GM12878 (cell line): ENCODE measurements around the gene RASAL2. TPM values are rescaled to one million over a fixed set of nuclear protein-coding genes. Genes with fewer than 3 reads are reported as not detected.

Experiments used
- ATAC-seq: fragments of 200-7000 bp; cut with Tn5 transposase; 3 replicates; pipeline ENCODE4 v1.9.1; 2020; ENCODE audit warnings: mild to moderate bottlenecking, moderate library complexity
- BruUV-seq: library from RNA; stranded (reverse); fragments of 400-500 nt; replicated peaks from 2 replicates; lab custom pipeline; 2021; lab: Mats Ljungman, UMichigan
- CTCF ChIA-PET: fragments of 300-600 bp; sonication (Branson Sonifier 250); formaldehyde crosslinking; extraction: SDS; loops from one replicate; lab custom pipeline; 2021; ENCODE audit warnings: inconsistent platforms; lab: Yijun Ruan, JAX
- POLR2A ChIA-PET: fragments of 350-600 bp; formaldehyde crosslinking; extraction: SDS; loops from one replicate; lab custom pipeline; 2021; ENCODE audit warnings: inconsistent platforms; lab: Charles Lee
- RAD21 ChIA-PET: fragments of 300-600 bp; sonication (Branson Sonifier 250); formaldehyde crosslinking; loops from one replicate; lab custom pipeline; 2023; ENCODE audit warnings: antibody characterized with exemption; ENCODE audit not compliant: unreplicated experiment; lab: Charles Lee
- SMC1A ChIA-PET: fragments of 300-600 bp; sonication (Branson Sonifier 250); formaldehyde crosslinking; loops from one replicate; lab custom pipeline; 2023; ENCODE audit not compliant: unreplicated experiment, uncharacterized antibody; lab: Charles Lee
- DNase-seq: peaks from one replicate; pipeline ENCODE4 v3.0.0-alpha.2; 2011; ENCODE audit warnings: low read depth, low spot score
- FAIRE-seq: peaks from 3 replicates; lab custom pipeline; 2011; peaks lifted over from hg19 to GRCh38; lab: Jason Lieb, UNC
- H2AFZ ChIP-seq: 2 replicates; pipeline ENCODE4 v1.6.0; 2011; ENCODE audit warnings: low read depth, low read length, control low read depth; ENCODE audit not compliant: control insufficient read depth
- H3K27ac ChIP-seq: 2 replicates; pipeline ENCODE4 v1.5.1; 2011; ENCODE audit warnings: control low read depth; ENCODE audit not compliant: control insufficient read depth, insufficient read depth
- H3K27me3 ChIP-seq, 2 experiments: replicated peaks in 1 of 2; 2 replicates each; pipeline versions ENCODE4 v1.6.0 to v1.6.1; 2011; ENCODE audit warnings: low read length in 1 of 2; ENCODE audit not compliant: control insufficient read depth in 2 of 2, insufficient read depth in 2 of 2
- H3K36me3 ChIP-seq, 2 experiments: 2 replicates each; pipeline ENCODE4 v1.5.1; 2011; ENCODE audit warnings: low read length in 1 of 2; ENCODE audit not compliant: control insufficient read depth in 2 of 2, insufficient read depth in 2 of 2
- H3K4me1 ChIP-seq: 2 replicates; pipeline ENCODE4 v1.6.1; 2011; ENCODE audit warnings: mild to moderate bottlenecking, low read length, moderate library complexity, mixed read lengths; ENCODE audit not compliant: control insufficient read depth, insufficient read depth
- H3K4me2 ChIP-seq: 2 replicates; pipeline ENCODE4 v1.6.0; 2011; ENCODE audit warnings: control low read depth; ENCODE audit not compliant: control insufficient read depth, insufficient read depth
- H3K4me3 ChIP-seq: fragments of 200-600 bp; sonication (generic); 2 replicates; pipeline ENCODE4 v1.5.1; 2016
- H3K79me2 ChIP-seq: 2 replicates; pipeline ENCODE4 v1.6.0; 2011; ENCODE audit warnings: low read length; ENCODE audit not compliant: control insufficient read depth, insufficient read depth
- H3K9ac ChIP-seq: 2 replicates; pipeline ENCODE4 v1.8.0; 2011; ENCODE audit warnings: low read length, control low read depth, mixed read lengths; ENCODE audit not compliant: control insufficient read depth, insufficient read depth
- H3K9me3 ChIP-seq: replicated peaks from 3 replicates; pipeline ENCODE4 v1.5.1; 2011; ENCODE audit warnings: mild to moderate bottlenecking, low read length; ENCODE audit not compliant: control insufficient read depth, insufficient read depth
- H4K20me1 ChIP-seq: 2 replicates; pipeline ENCODE4 v1.6.0; 2011; ENCODE audit not compliant: control insufficient read depth, insufficient read depth
- ATF7 ChIP-seq: fragments of 450-650 bp; IDR thresholded peaks from 2 replicates; pipeline ENCODE4 v1.6.1; 2016; ENCODE audit warnings: low read depth, mild to moderate bottlenecking
- CHD1 ChIP-seq: IDR thresholded peaks from 2 replicates; pipeline ENCODE4 v1.6.1; 2012; ENCODE audit warnings: low read depth, low read length, improper control_type of control experiment
- HDAC2 ChIP-seq: fragments of 200-600 bp; sonication (generic); IDR thresholded peaks from 2 replicates; pipeline ENCODE4 v1.6.1; 2017
- KLF5 ChIP-seq: fragments of 450-650 bp; IDR thresholded peaks from 2 replicates; pipeline ENCODE4 v1.6.1; 2014; ENCODE audit warnings: mild to moderate bottlenecking; ENCODE audit not compliant: partially characterized antibody
- MYB ChIP-seq: fragments of 150-350 bp; IDR thresholded peaks from 2 replicates; pipeline ENCODE4 v1.6.1; 2014; ENCODE audit warnings: mild to moderate bottlenecking, low read depth, low read length, borderline replicate concordance
- NFXL1 ChIP-seq: fragments of 450-650 bp; IDR thresholded peaks from 2 replicates; pipeline ENCODE4 v1.6.1; 2017; ENCODE audit warnings: antibody characterized with exemption, mild to moderate bottlenecking, borderline replicate concordance
- NKRF ChIP-seq: fragments of 450-650 bp; conservative IDR thresholded peaks from 2 replicates; pipeline ENCODE4 v1.6.1; 2017; ENCODE audit warnings: mild to moderate bottlenecking, moderate library complexity
- SIN3A ChIP-seq: IDR thresholded peaks from 2 replicates; pipeline ENCODE4 v1.6.1; 2012; ENCODE audit warnings: low read depth, low read length, improper control_type of control experiment
- SKIL ChIP-seq: fragments of 450-650 bp; IDR thresholded peaks from 2 replicates; pipeline ENCODE4 v1.6.1; 2017; ENCODE audit warnings: mild to moderate bottlenecking, low read depth, inconsistent platforms; ENCODE audit not compliant: poor library complexity, severe bottlenecking
- SP1 ChIP-seq: IDR thresholded peaks from one replicate; pipeline ENCODE4 v1.6.1; 2011; ENCODE audit warnings: low read depth, low read length
- ZBTB4 ChIP-seq: fragments of 450-650 bp; formaldehyde crosslinking; IDR thresholded peaks from 2 replicates; pipeline ENCODE4 v1.4.0; 2022; ENCODE audit warnings: mild to moderate bottlenecking, moderate library complexity
- ZNF217 ChIP-seq: fragments of 450-650 bp; IDR thresholded peaks from 2 replicates; pipeline ENCODE4 v1.6.1; 2017; ENCODE audit warnings: antibody characterized with exemption, mild to moderate bottlenecking
- WGBS: methylation state at CpG from one replicate; pipeline ENCODE4 v1.1.6; 2016; ENCODE audit warnings: low lambda C conversion rate; ENCODE audit not compliant: insufficient replicate concordance, insufficient coverage; ENCODE audit errors: missing lambda C conversion rate; 5-methylcytosine and 5-hydroxymethylcytosine counted together
- in situ Hi-C: fragments of 300-500 bp; cut with MboI; formaldehyde crosslinking; loops from 9 replicates; pipeline ENCODE4 v1.14.3; 2018; ENCODE audit warnings: mixed read lengths
- intact Hi-C: fragments of 100-400 bp; cut with micrococcal nuclease; formaldehyde crosslinking; loops from one replicate; pipeline ENCODE4 v1.14.2; 2022; ENCODE audit not compliant: unreplicated experiment
- polyA plus RNA-seq, 11 experiments: library from polyadenylated mRNA; depleted of rRNA in 4 of 11; unstranded in 6 of 11; stranded (reverse) in 5 of 11; fragments of >200 nt; fragmentation: Nextera tagmentation in 4 of 11; fragmentation: Illumina TruSeq in 1 of 11; extraction: Ambion mirVana in 4 of 11; extraction: Trizol in 1 of 11; gene quantifications; 1 replicate in 1 of 11; 2 replicates in 10 of 11; pipeline versions ENCODE4 v1.2.1 to v1.2.3, GENCODE V29; 2011 to 2016; ENCODE audit warnings: inconsistent platforms in 2 of 11, missing spikeins in 2 of 11, low read depth in 1 of 11
- total RNA-seq, 4 experiments: library from RNA; depleted of rRNA in 3 of 4; stranded (reverse); fragments of >200 nt in 3 of 4; fragmentation: Illumina TruSeq in 1 of 4; extraction: Trizol in 1 of 4; gene quantifications; 2 replicates each; pipeline versions ENCODE4 v1.2.1 to v1.2.3, GENCODE V29; 2013 to 2021

RASAL2 gene
- total and polyA plus RNA-seq, 10 of the 15 experiments (the other 5 are each of a cell fraction or from before 2014, with no cell fraction given): 0.02 to 6.9 (median 0.17) TPM; not detected in 1

- TF ChIP-seq ZBTB4 (CRISPR knock-in tag) (no peak), NKRF (no peak)
These were observed 412.3 kb downstream of the RASAL2 start (continued) for GRCh38 chr1:178506177-178506576.

- H2AFZ ChIP-seq: no peak overlapping the region
- POLR2A ChIA-PET: no interaction called here
- H3K4me1 ChIP-seq: no peaks in the 10 kb centered on the region
- intact Hi-C loops: no loop called here
- H3K4me2 ChIP-seq: no peak overlapping the region
- H3K79me2 ChIP-seq: no peaks in the 10 kb centered on the region
- RAD21 ChIA-PET: interaction anchor here (1.0 to 1.5 kb wide), 2 partner anchors 146 to 196 kb away, joined by 3 to 5 read pairs; no protein-coding TSS in a partner anchor
- FAIRE-seq (no peak), ATAC-seq (no peak), DNase-seq (no peak)
- no peaks in the 10 kb centered on the region for H3K36me3 ChIP-seq
- H3K9me3 ChIP-seq: no peaks in the 10 kb centered on the region
- no peaks in the 10 kb centered on the region for H4K20me1 ChIP-seq
- no TSS peak for BruUV-seq
- 46% methylated on average over 6 of the region's 6 CpGs for WGBS
- SMC1A ChIA-PET: interaction anchor here (1.1 to 7.4 kb wide), 2 partner anchors 20 to 194 kb away, joined by 3 to 73 read pairs; no protein-coding TSS in a partner anchor
- H3K9ac ChIP-seq: no peak overlapping the region
- CTCF ChIA-PET: interaction anchor here (1.3 to 11.2 kb wide), 4 partner anchors 34 to 207 kb away, joined by 3 to 187 read pairs (median 12); no protein-coding TSS in a partner anchor
- no peak overlapping the region for H3K4me3 ChIP-seq
- H3K27ac ChIP-seq: no peak overlapping the region
- H3K27me3 ChIP-seq: no peaks in the 10 kb centered on the region
- in situ Hi-C loops: no loop called here
- TF ChIP-seq NFXL1: no peak
- TF ChIP-seq ATF7: no peak
- TF ChIP-seq SKIL: no peak
- TF ChIP-seq ZBTB4 (CRISPR knock-in tag): no peak
- no peak for TF ChIP-seq SP1
- TF ChIP-seq ZNF217: no peak
- TF ChIP-seq HDAC2: no peak
- no peak for TF ChIP-seq MYB
- no peak for TF ChIP-seq CHD1
- TF ChIP-seq SIN3A: no peak
- TF ChIP-seq KLF5: no peak
These were observed 412.8 kb downstream of the RASAL2 start for GRCh38 chr1:178506669-178507068.
